Measurements from ENCODE around the gene SNAP25.

Gene SNAP25

DNA sequence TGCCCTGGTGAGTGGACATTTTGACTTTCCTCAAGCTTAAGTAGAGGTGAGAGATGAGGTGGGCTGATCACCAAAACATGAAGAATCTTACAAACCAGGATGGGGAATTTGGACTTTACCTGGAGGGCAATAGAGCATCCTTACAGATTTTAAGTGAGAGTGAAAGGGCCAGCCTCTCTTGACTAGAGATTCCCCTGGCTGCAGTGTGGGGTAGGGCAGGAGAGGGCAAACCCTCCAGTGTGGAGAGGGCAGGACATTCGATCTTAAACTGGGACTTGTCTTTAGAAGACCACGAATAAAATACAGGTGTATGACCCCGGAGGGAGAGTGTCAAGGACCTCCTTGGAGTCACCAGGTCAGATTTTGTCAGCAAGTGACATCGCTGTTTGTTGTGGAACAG lies 105.1 kb downstream of the SNAP25 start:
- peaks cover 24% of the 10 kb centered on the region for H3K4me1 Mint-ChIP-seq
- no peak overlapping the region for H3K27ac Mint-ChIP-seq
- H3K27me3 Mint-ChIP-seq (ENCODE audit: low read depth), result peaks cover 7% of the 10 kb centered on the region
- peaks cover 2% of the 10 kb centered on the region for H3K9me3 Mint-ChIP-seq
- H3K36me3 Mint-ChIP-seq (ENCODE audit: low read depth), result no peaks in the 10 kb centered on the region
- TF ChIP-seq CTCF (IDR thresholded peaks at IDR 0.05; ENCODE audit: unreplicated experiment in 3 of 3), result no peak
- H3K4me3 Mint-ChIP-seq, result no peak overlapping the region

GRCh38 chr20:10324198-10324847 lies 105.7 kb downstream of the SNAP25 start:
- Mint-ChIP-seq H3K27ac (peak overlapping the region in 2 of 3 experiments; percentile 6 to 36), H3K9me3 (peaks cover 2% of the 10 kb centered on the region), H3K4me1 (peaks cover 24% of the 10 kb centered on the region), H3K4me3 (no peak overlapping the region), H3K27me3 (ENCODE audit: low read depth) (peaks cover 7% of the 10 kb centered on the region), H3K36me3 (ENCODE audit: low read depth) (no peaks in the 10 kb centered on the region)
- no peak for TF ChIP-seq CTCF (IDR thresholded peaks at IDR 0.05; ENCODE audit: unreplicated experiment in 3 of 3)

DNA sequence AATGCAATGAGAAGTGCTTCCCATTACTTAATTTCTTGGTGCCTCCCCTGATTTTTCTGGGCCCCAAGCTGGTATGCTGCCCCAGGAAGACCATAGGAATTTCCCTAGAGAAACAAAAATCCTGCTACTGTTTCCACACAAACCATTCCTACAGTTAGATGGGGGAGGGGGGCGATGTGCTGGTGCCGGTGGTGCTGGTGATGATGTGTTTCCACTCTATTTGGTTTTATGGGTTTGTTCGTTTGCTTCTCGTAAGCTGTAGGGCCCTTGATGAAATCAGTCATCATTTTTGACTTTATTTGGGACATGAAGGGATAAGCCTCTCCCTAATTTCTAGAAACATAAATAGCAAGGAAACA lies 110.2 kb downstream of the SNAP25 start:
- Mint-ChIP-seq H3K27me3 (ENCODE audit: low read depth) (peaks cover 3% of the 10 kb centered on the region), H3K9me3 (no peaks in the 10 kb centered on the region), H3K27ac (no peak overlapping the region), H3K36me3 (ENCODE audit: low read depth) (no peaks in the 10 kb centered on the region), H3K4me3 (no peak overlapping the region), H3K4me1 (peaks cover 55% of the 10 kb centered on the region)
- TF ChIP-seq CTCF (IDR thresholded peaks at IDR 0.05; ENCODE audit: unreplicated experiment in 3 of 3), result no peak

GRCh38 chr20:10329387-10330005 lies 110.9 kb downstream of the SNAP25 start:
- Mint-ChIP-seq H3K27me3 (ENCODE audit: low read depth) (peaks cover 1% of the 10 kb centered on the region), H3K9me3 (no peaks in the 10 kb centered on the region), H3K4me3 (no peak overlapping the region), H3K36me3 (ENCODE audit: low read depth) (no peaks in the 10 kb centered on the region), H3K4me1 (peaks cover 53% of the 10 kb centered on the region), H3K27ac (peak overlapping the region in 1 of 3 experiments; percentile 26)
- TF ChIP-seq CTCF (IDR thresholded peaks at IDR 0.05; ENCODE audit: unreplicated experiment in 3 of 3), result no peak

GRCh38 chr20:10330071-10330470 lies 111.4 kb downstream of the SNAP25 start:
- Mint-ChIP-seq H3K9me3 (no peaks in the 10 kb centered on the region), H3K4me3 (no peak overlapping the region), H3K4me1 (peaks cover 51% of the 10 kb centered on the region), H3K27ac (peak overlapping the region in 1 of 3 experiments; percentile 26), H3K36me3 (ENCODE audit: low read depth) (no peaks in the 10 kb centered on the region), H3K27me3 (ENCODE audit: low read depth) (no peaks in the 10 kb centered on the region)
- no peak for TF ChIP-seq CTCF (IDR thresholded peaks at IDR 0.05; ENCODE audit: unreplicated experiment in 3 of 3)

Measured in nephron (organoid).